Ovary (tissue), 3 donors: ENCODE measurements around the gene TRMT44.

ENCODE experiments used
- POLR2A ChIP-seq: fragments of 450-650 bp; IDR thresholded peaks from one replicate; pipeline ENCODE4 v1.6.1; 2017; ENCODE audit warnings: antibody characterized with exemption, mild to moderate bottlenecking, moderate library complexity
- TF ChIP-seq, protein P1 (sequence below), 3 donors: fragments of 450-650 bp in 2 of 3; fragments of 200-600 bp in 1 of 3; IDR thresholded peaks; one replicate each; pipeline versions ENCODE4 v1.5.1 to v1.8.0; 2016 to 2022; ENCODE audit warnings: antibody characterized with exemption in 3 of 3, mild to moderate bottlenecking in 1 of 3
- donor health status: DM: no; HTN: no; CAD: no.

DNA sequence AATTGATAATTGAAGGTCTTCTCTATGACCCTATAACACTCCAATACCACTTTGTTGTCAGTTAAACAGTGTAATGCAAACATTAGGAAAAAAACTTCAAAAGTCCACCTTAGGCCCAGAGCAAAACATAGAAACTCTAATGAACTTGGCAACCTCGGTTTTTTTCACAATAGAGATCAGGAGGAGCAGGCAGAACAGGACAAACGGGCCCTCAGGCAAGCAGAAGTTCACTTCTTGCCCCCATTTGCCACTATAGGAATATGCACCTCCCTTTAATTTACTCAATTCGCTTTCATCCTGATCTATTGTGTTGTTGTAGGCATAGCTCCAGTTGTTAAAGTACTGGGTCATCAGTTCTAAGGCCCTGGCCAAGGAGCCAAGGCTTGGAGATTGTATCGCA is 18.2 kb upstream of the TRMT44 start:
- TF ChIP-seq, protein P1, sequence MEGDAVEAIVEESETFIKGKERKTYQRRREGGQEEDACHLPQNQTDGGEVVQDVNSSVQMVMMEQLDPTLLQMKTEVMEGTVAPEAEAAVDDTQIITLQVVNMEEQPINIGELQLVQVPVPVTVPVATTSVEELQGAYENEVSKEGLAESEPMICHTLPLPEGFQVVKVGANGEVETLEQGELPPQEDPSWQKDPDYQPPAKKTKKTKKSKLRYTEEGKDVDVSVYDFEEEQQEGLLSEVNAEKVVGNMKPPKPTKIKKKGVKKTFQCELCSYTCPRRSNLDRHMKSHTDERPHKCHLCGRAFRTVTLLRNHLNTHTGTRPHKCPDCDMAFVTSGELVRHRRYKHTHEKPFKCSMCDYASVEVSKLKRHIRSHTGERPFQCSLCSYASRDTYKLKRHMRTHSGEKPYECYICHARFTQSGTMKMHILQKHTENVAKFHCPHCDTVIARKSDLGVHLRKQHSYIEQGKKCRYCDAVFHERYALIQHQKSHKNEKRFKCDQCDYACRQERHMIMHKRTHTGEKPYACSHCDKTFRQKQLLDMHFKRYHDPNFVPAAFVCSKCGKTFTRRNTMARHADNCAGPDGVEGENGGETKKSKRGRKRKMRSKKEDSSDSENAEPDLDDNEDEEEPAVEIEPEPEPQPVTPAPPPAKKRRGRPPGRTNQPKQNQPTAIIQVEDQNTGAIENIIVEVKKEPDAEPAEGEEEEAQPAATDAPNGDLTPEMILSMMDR (IDR thresholded peaks at IDR 0.05): no peak
- TF ChIP-seq POLR2A: no peak
